Heart left ventricle (tissue), 16 donors: ENCODE data around the gene BRK1. TPM values are rescaled to one million over a fixed set of nuclear protein-coding genes. Genes with fewer than 3 reads are reported as not detected.
"Not testable (repeated sequence)": the region's sequence is repeated elsewhere in the genome, so short reads cannot be mapped to it uniquely, and the experiment has no call there.

Source experiments
- ATAC-seq, 4 donors: fragments of 200-7000 bp; cut with Tn5 transposase; one replicate each; pipeline ENCODE4 v1.9.1; 2020 to 2022; ENCODE audit warnings: moderate library complexity in 4 of 4, mild to moderate bottlenecking in 3 of 4, moderate number of reproducible peaks in 1 of 4
- DNase-seq, 5 donors: peaks; one replicate each; pipeline ENCODE4 v3.0.0-alpha.2; 2020
- H3K27ac ChIP-seq, 12 donors: fragments of 200-600 bp; sonication (generic) in 4 of 12; one replicate each; pipeline versions ENCODE4 v1.5.0 to v1.8.0; 2016 to 2022; ENCODE audit warnings: mild to moderate bottlenecking in 2 of 12
- H3K27me3 ChIP-seq, 9 donors: fragments of 200-600 bp; sonication (generic) in 2 of 9; one replicate each; pipeline versions ENCODE4 v1.5.1 to v1.8.0; 2016 to 2022; ENCODE audit warnings: mild to moderate bottlenecking in 3 of 9
- H3K36me3 ChIP-seq, 9 donors: fragments of 200-600 bp; sonication (generic) in 2 of 9; one replicate each; pipeline versions ENCODE4 v1.5.0 to v1.8.0; 2018 to 2022; ENCODE audit warnings: mild to moderate bottlenecking in 2 of 9
- H3K4me1 ChIP-seq, 12 donors: fragments of 200-600 bp; sonication (generic) in 4 of 12; one replicate each; pipeline versions ENCODE4 v1.5.0 to v1.8.0; 2016 to 2022; ENCODE audit warnings: mild to moderate bottlenecking in 3 of 12
- H3K4me3 ChIP-seq, 12 donors: fragments of 200-600 bp; sonication (generic) in 4 of 12; one replicate each; pipeline versions ENCODE4 v1.5.0 to v1.8.0; 2017 to 2022; ENCODE audit warnings: mild to moderate bottlenecking in 9 of 12, moderate library complexity in 4 of 12
- H3K9me3 ChIP-seq, 12 donors: fragments of 200-600 bp; sonication (generic) in 4 of 12; one replicate each; pipeline versions ENCODE4 v1.5.0 to v1.8.0; 2016 to 2022; ENCODE audit warnings: mild to moderate bottlenecking in 1 of 12
- POLR2A ChIP-seq, 2 donors: fragments of 450-650 bp; IDR thresholded peaks; one replicate each; pipeline ENCODE4 v1.6.1; 2017; ENCODE audit warnings: antibody characterized with exemption in 2 of 2, mild to moderate bottlenecking in 2 of 2, moderate library complexity in 2 of 2
- WGBS, 4 donors: extraction: QIAGEN DNeasy Blood & Tissue Kit in 2 of 4; methylation state at CpG; one replicate each; pipeline versions ENCODE4 v1.1.5 to v1.1.7; 2013 to 2018; 5-methylcytosine and 5-hydroxymethylcytosine counted together
- intact Hi-C, 10 donors: fragments of 100-400 bp; cut with DNase I; formaldehyde crosslinking; loops; one replicate each; pipeline versions ENCODE4 v1.11.1 to v1.14.2; 2022
- polyA plus RNA-seq, 2 donors: library from polyadenylated mRNA; stranded (reverse); fragments of 200-250 nt; gene quantifications; one replicate each; pipeline ENCODE4 v1.2.3, GENCODE V29; 2013
- total RNA-seq, 9 donors: library from RNA; depleted of rRNA in 2 of 9; stranded (reverse); fragments of >200 nt in 2 of 9; fragmentation: NEBNext Ultra II Directional in 3 of 9; extraction: Animal tissue kit (Norgen Biotek cat#: 25700) in 3 of 9; gene quantifications; one replicate each; pipeline versions ENCODE4 v1.1.0 to v1.2.4, GENCODE V29; 2016 to 2023
- TF ChIP-seq, protein P1 (sequence below), 12 donors: fragments of 200-600 bp; sonication (generic) in 4 of 12; IDR thresholded peaks; one replicate each; pipeline versions ENCODE4 v1.5.0 to v1.8.0; 2018 to 2022; ENCODE audit warnings: antibody characterized with exemption in 12 of 12, mild to moderate bottlenecking in 5 of 12
- donor health status: ischemic (EF 13 %, LVEDD 7.1; RV severe dilation, severe dysfunction).
- donor health status: healthy with polysubstance abuse.
- donor health status: DM: no; HTN: yes; CAD: no.
- donor health status: DM: no; HTN: no; CAD: no.
- donor health status: ischemic (EF 25% LVEDD 6.9; RV normal size, moderate dysfunction).
- donor health status: ischemic (EF 25% LVEDD 5.7; RV mildly dilated, moderate dysfunction).
- donor health status: healthy.
- donor health status: DM: yes; HTN: yes; CAD: no.
- donor health status: ischemic (EF 35%, LVEDD 5.7; RV mildly dilated, moderate dysfunction).
- donor health status: nonischemic (EF 11% LVEDD 7.7; RV severe dilation, severe dysfunction).
- donor health status: DM: yes; HTN: yes; CAD: no.
- donor health status: PGD.
- donor health status: ischemic (EF 29% LVEDD 5.4; RV normal size, mild dysfunction).
- donor health status: nonischemic (EF 23%, LVEDD 6.1; RV moderate dilation, normal function).

Gene BRK1
- total and polyA plus RNA-seq, 11 donors: 69.8 to 159 (median 89.8) TPM

DNA sequence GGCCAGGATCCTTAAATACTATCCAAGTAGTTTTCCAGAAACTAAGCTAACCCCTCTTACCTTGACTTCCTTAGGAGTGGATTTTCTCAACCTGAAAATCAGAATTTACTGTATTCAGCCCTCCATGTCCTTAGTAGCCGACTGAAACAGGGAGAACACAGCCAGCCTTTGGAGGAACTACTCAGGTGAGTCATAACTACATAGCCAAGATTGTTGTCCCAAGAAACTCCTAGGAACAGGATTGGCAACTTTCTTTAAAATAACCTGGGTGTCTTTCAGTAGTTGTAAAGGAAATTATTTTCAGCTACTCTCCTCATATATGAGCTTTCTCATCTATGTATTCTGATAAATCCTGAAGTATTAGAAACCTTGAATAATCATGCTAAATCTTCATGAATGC, 29.7 kb upstream of the BRK1 start:
- intact Hi-C loops: no loop called here
- H3K9me3 ChIP-seq: no peaks in the 10 kb centered on the region
- no peak overlapping the region for H3K4me3 ChIP-seq
- no peaks in the 10 kb centered on the region for H3K4me1 ChIP-seq
- ATAC-seq (no peak), DNase-seq (no peak)
- WGBS, 4 donors: 91 to 97% (median 96%) methylated on average over 1 of the region's 1 CpG
- TF ChIP-seq, protein P1, sequence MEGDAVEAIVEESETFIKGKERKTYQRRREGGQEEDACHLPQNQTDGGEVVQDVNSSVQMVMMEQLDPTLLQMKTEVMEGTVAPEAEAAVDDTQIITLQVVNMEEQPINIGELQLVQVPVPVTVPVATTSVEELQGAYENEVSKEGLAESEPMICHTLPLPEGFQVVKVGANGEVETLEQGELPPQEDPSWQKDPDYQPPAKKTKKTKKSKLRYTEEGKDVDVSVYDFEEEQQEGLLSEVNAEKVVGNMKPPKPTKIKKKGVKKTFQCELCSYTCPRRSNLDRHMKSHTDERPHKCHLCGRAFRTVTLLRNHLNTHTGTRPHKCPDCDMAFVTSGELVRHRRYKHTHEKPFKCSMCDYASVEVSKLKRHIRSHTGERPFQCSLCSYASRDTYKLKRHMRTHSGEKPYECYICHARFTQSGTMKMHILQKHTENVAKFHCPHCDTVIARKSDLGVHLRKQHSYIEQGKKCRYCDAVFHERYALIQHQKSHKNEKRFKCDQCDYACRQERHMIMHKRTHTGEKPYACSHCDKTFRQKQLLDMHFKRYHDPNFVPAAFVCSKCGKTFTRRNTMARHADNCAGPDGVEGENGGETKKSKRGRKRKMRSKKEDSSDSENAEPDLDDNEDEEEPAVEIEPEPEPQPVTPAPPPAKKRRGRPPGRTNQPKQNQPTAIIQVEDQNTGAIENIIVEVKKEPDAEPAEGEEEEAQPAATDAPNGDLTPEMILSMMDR (IDR thresholded peaks at IDR 0.05): no peak
- TF ChIP-seq POLR2A (IDR thresholded peaks at IDR 0.05): no peak
- H3K27ac ChIP-seq: no peak overlapping the region
- peaks cover 0 to 29% (median 0%) of the 10 kb centered on the region in 9 donors for H3K36me3 ChIP-seq
- H3K27me3 ChIP-seq: no peaks in the 10 kb centered on the region

DNA sequence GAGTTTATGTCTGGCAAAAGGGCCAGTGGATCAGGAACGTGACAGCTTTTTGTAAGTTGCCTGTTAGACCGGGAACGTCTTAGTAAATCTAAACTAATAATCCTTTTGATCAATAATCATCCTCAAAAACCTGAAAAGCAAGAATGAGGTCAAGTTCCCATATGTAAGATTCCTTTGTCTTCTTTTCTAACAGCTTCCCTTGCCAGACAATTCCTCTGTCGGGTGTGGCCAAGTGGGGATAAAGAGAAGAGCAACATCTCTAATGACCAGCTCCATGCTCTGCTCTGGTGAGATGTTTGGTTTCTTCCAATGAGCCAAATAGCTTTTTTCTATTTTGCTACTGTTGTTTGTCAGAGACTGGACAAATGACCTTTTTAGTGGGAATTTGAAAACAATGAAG, 27.2 kb upstream of the BRK1 start:
- peaks cover 0 to 12% (median 0%) of the 10 kb centered on the region in 9 donors for H3K36me3 ChIP-seq
- no peaks in the 10 kb centered on the region for H3K27me3 ChIP-seq
- intact Hi-C loops: no loop called here
- WGBS, 4 donors: 93 to 96% (median 95%) methylated on average over 4 of the region's 4 CpGs
- TF ChIP-seq POLR2A (IDR thresholded peaks at IDR 0.05): no peak
- TF ChIP-seq, protein P1 (IDR thresholded peaks at IDR 0.05): no peak
- H3K27ac ChIP-seq: no peak overlapping the region
- H3K4me3 ChIP-seq: no peak overlapping the region
- DNase-seq (no peak), ATAC-seq (no peak)
- H3K9me3 ChIP-seq: no peaks in the 10 kb centered on the region
- H3K4me1 ChIP-seq: no peaks in the 10 kb centered on the region

DNA sequence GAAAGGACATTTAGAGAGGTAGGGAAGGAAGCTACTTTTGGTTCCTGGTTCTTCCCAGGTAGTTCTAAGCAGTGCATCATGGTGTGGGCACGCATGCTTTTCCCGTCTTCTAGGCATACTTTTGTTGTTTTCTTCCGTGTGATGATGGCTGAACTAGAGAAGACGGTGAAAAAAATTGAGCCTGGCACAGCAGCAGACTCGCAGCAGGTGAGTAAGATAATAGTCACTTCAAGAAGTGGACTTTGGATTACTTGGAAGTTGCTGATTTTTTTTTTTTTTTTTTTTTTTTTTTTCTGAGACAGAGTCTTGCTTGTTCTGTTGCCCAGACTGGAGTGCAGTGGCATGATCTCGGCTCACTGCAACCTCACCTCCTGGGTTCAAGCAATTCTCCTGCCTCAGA, 25.3 kb upstream of the BRK1 start:
- H3K36me3 ChIP-seq: peaks cover 0 to 16% (median 0%) of the 10 kb centered on the region in 9 donors
- 96 to 98% (median 97%) methylated on average over 6 of the region's 6 CpGs for WGBS, 4 donors
- no peaks in the 10 kb centered on the region for H3K4me1 ChIP-seq
- H3K27ac ChIP-seq: no peak overlapping the region
- no peaks in the 10 kb centered on the region for H3K27me3 ChIP-seq
- TF ChIP-seq, protein P1 (IDR thresholded peaks at IDR 0.05): no peak
- TF ChIP-seq POLR2A (IDR thresholded peaks at IDR 0.05): no peak
- no peaks in the 10 kb centered on the region for H3K9me3 ChIP-seq
- intact Hi-C loops: no loop called here
- ATAC-seq (no peak), DNase-seq (no peak)
- no peak overlapping the region for H3K4me3 ChIP-seq

DNA sequence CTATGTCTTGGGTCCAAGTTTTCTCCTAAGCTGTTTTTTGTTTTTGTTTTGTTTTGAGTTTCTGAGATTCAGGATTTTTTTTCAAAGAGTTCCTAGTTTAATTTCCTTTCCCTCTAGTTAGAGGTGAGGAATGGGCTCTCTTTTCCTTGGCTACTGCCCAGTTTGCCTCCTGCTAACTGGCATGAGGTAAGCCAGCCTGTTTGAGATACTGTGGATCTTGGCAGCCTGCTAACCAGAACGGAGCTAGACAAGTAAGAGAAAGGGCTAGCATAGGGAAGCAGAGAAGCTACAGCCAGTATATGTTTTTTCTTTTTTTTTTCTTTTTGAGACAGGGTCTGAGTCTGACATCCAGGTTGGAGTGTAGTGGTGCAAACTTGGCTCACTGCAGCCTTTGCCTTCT, 24.7 kb upstream of the BRK1 start:
- ATAC-seq, H3K9me3 ChIP-seq, H3K4me1 ChIP-seq, H3K27ac ChIP-seq, H3K27me3 ChIP-seq, DNase-seq, H3K4me3 ChIP-seq, intact Hi-C loops: not testable (repeated sequence)
- peaks cover 0 to 17% (median 0%) of the 10 kb centered on the region in 9 donors for H3K36me3 ChIP-seq
- WGBS, 4 donors: 33 to 83% (median 81%) methylated on average over 1 of the region's 1 CpG; no CpG with 5 or more reads in 1 of the 4 donors

DNA sequence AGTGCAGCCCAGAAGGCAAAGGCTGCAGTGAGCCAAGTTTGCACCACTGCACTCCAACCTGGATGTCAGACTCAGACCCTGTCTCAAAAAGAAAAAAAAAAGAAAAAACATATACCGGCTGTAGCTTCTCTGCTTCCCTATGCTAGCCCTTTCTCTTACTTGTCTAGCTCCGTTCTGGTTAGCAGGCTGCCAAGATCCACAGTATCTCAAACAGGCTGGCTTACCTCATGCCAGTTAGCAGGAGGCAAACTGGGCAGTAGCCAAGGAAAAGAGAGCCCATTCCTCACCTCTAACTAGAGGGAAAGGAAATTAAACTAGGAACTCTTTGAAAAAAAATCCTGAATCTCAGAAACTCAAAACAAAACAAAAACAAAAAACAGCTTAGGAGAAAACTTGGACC, 24.1 kb upstream of the BRK1 start:
- H3K27me3 ChIP-seq, intact Hi-C loops, H3K9me3 ChIP-seq, H3K27ac ChIP-seq, H3K4me1 ChIP-seq, DNase-seq, H3K4me3 ChIP-seq: not testable (repeated sequence)
- H3K36me3 ChIP-seq: peaks cover 0 to 19% (median 0%) of the 10 kb centered on the region in 9 donors
- 73 to 83% (median 80%) methylated on average over 1 to 2 of the region's 2 CpGs for WGBS, 4 donors
- ATAC-seq: peak in 1 of 4 donors; percentile 33
